Skin of body (tissue), 2 donors: ENCODE data around the gene PRPF18. TPM values are rescaled to one million over a fixed set of nuclear protein-coding genes. Genes with fewer than 3 reads are reported as not detected.
"Not testable (repeated sequence)": the region's sequence is repeated elsewhere in the genome, so short reads cannot be mapped to it uniquely, and the experiment has no call there.

ENCODE experiments used
- DNase-seq: peaks from one replicate; lab custom pipeline; 2025; lab: John Stamatoyannopoulos, UW
- total RNA-seq: library from RNA; depleted of rRNA; stranded (reverse); fragments of >200 nt; gene quantifications from one replicate; pipeline ENCODE4 v1.2.3, GENCODE V29; 2014

The PRPF18 gene, protein sequence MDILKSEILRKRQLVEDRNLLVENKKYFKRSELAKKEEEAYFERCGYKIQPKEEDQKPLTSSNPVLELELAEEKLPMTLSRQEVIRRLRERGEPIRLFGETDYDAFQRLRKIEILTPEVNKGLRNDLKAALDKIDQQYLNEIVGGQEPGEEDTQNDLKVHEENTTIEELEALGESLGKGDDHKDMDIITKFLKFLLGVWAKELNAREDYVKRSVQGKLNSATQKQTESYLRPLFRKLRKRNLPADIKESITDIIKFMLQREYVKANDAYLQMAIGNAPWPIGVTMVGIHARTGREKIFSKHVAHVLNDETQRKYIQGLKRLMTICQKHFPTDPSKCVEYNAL
- total RNA-seq: 30.1 TPM

GRCh38 chr10:13586676-13587355, at the start of gene PRPF18:
Gene PRPF18 (plus strand): TSS chr10:13586965. CDS start chr10:13587087, 122 bp downstream.
- DNase-seq: peak; percentile 90

DNA sequence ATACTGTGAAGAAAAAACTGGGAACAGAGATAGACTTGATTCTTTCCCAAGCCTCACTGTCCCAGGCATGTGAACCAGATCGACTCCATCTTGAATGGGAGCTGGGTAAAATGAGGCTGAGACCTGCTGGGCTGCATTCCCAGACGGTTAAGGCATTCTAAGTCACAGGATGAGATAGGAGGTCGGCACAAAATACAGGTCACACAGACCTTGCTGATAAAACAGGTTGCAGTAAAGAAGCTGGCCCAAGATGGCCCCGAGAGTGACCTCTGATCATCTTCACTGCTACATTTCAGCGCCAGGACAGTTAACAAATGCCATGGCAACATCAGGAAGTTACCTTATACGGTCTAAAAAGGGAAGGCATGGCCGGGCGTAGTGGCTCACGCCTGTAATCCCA, 48.8 kb upstream of the PRPF18 start:
- DNase-seq: not testable (repeated sequence)

- DNase-seq: no peak
Measured at GRCh38 chr10:13542533-13542932, 44.2 kb upstream of the PRPF18 start.

GRCh38 chr10:13550802-13551201, 36.0 kb upstream of the PRPF18 start:
- no peak for DNase-seq

DNA sequence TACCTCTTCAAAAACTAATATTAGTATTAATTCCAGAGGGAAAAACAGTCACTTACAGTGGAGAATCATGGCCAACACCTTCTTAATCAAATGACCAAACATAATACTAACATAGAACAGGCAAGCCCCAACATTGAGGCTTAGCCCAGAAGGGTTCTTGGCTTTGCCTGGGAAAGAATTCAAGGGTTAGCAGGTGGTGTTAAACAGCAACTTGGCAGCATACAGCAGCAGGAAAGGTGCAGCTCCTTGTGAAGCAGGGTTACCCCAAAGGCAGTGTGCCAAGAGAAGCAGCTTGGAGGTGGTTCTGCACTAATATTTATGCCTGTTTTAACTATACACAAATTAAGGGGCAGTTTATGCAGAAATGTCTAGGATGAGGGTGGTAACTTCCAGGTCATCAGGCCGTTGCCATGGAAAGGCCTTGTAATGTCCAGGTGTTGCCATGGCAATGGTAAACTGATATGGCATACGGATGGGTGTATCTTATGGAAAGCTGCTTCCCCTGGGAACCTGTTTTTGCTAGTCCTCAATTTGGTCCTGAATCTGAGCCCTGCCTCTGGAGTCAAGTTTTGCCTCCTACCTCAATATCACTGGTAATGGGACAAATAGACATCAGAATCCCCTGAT, 30.8 kb upstream of the PRPF18 start:
- DNase-seq: no peak

- DNase-seq: no peak
Measured at GRCh38 chr10:13559124-13559700, 27.6 kb upstream of the PRPF18 start.

- DNase-seq: no peak
Measured at GRCh38 chr10:13560597-13560996, 26.2 kb upstream of the PRPF18 start.

DNA sequence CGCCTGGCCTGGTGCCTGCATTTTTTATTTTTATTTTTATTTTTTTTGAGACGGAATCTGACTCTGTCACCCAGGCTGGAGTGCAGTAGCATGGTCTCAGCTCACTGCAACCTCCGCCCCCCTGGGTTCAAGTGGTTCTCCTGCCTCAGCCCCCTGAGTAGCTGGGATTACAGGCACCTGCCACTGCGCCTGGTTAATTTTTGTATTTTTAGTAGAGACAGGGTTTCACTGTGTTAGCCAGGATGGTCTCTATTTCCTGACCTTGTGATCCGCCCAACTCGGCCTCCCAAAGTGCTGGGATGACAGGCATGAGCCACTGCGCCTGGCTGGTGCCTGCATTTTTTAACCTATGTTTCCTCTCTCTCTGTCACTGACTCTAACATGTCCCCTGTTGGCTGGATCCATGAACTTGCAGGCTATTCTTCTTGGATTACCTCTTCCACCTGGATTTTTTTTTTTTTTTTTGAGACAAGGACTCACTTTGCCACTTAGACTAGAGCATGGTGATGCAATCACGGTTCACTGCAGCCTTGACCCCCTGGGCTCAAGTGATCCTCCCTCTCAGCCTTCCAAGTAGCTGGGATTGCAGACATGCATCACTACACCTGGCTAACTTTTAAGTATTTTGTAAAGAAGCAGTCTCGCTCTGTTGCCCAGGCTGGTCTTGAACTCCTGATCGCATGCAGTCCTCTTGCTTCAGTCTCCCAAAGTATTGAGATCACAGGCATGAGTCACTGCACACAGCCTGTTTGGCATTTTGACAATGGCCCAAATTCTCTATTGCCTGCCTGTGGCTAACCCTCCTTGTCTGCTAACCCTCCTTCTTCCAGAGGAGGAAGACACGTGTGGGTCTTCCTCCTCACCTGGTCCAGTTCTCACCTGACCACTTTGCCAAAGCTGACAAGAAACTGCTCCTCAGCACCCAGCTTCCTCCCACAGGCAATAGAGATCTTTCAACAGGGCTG, 23.0 kb upstream of the PRPF18 start:
- DNase-seq: no peak

GRCh38 chr10:13564576-13564975, 22.2 kb upstream of the PRPF18 start:
- DNase-seq: no peak

GRCh38 chr10:13567030-13567429, 19.7 kb upstream of the PRPF18 start:
- no peak for DNase-seq

DNA sequence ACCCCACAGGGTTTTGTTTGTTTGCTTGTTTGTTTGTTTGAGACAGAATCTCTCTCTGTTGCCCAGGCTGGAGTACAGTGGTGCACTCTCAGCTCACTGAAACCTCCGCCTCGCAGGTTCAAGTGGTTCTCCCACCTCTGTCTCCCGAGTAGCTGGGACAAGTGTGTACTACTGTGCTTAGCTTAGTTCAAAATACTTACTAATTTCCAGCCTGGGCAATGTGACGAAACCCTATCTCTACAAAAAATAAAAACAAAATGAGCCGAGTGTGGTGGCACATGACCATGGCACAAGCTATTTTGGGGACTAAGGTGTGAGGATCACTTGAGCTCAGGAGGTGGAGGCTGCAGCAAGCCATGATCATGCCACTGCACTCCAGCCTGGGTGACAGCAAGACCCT, 15.2 kb upstream of the PRPF18 start:
- no peak for DNase-seq

DNA sequence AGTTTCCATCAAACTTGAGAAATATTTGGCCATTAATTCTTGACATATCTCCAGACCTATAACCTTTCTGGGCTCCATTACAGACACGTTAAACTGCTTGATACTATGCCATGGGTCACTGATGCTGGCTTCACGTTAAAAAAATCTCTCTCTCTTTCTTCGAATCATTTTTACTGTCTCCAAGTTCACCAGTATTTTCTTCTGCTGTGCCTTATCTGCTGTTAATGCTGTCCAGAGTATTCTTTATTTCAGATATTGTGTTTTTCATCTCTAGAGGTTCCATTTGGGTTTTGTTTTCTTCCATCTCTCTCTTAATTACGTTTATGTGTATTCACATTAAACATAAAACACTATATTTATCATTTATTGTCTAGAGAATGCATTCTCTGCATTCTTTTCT, 12.8 kb upstream of the PRPF18 start:
- DNase-seq: no peak

GRCh38 chr10:13585195-13585751, 1.5 kb upstream of the PRPF18 start:
- DNase-seq: no peak

DNA sequence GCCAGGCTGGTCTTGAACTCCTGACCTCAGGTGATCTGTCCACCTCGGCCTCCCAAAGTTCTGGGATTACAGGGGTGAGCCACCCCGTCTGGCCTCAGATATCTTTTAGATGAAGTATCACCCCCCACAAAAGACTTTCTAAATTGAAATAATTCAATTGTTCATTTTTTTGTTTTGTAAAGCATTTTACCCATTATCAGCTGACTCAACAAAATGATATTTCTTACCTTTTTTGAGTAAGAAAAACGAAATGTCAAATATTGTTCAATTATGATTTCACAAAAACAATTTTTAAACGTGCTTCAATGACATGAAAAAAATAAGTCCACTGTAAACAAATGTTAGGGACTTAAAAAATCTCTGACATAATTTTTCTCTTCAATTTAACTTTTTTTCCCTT, 822 bp upstream of the PRPF18 start:
- DNase-seq: no peak

- DNase-seq: no peak
Measured at GRCh38 chr10:13587391-13587790, 626 bp downstream of the PRPF18 start.

DNA sequence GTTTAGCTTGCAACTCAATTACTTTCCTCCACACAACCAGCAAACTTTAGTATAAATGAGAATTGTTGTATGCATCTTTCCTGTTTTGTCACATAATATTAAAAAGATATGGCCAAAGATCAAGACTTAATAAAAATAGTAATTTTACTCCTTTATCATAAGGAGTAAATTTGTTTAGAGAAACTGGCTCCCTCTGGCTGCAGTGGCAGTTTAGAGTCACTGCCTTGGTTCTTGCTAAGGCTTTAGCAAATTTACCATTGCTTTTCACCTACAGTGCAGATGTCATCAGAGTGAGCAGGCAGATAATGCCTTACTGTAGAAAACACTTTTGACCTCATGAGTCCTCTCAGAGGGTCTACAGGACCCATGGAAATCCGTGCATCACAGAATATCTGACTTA, 2.6 kb downstream of the PRPF18 start:
- DNase-seq: no peak

GRCh38 chr10:13590886-13591285, 4.1 kb downstream of the PRPF18 start:
- no peak for DNase-seq

DNA sequence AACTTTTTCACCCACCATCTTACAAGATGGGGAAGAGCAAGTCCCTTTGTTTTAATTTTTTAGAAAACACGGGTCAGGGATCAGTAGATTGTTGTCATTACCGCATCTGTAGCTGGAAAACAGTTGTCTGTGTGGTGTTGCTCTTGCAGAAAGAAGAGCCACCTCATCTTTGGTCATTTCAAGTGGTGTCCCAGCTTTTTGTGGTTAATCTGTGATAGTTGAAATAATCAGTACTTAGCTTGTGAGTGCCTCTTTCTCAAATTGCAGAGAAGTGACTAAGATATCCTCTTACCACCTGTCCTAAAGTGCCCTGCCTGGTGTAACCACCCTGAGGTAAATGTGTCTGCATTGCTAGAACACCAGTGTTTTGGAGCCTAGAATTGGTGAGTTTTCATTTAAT, 5.5 kb downstream of the PRPF18 start:
- no peak for DNase-seq

DNA sequence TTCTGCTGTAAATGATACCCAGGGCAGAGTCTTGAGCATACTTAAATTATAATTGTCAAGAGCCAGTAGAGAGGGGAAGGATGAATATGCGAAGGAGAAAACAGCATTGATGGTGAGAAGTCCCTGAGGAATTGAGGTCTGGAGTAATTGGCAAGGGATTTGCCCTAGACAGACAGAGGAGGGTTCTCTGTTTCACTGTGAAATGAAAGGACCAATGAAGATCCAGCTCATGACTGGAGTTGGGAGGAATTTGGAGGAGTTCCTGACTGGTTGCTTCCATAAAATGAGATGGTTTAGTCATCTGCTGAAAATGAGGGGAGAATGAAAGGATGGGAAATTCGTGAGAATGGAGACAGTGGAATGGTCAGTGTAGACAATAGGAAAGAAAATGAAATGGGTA, 6.8 kb downstream of the PRPF18 start:
- DNase-seq: no peak

GRCh38 chr10:13594641-13595040, 7.9 kb downstream of the PRPF18 start:
- DNase-seq: no peak

DNA sequence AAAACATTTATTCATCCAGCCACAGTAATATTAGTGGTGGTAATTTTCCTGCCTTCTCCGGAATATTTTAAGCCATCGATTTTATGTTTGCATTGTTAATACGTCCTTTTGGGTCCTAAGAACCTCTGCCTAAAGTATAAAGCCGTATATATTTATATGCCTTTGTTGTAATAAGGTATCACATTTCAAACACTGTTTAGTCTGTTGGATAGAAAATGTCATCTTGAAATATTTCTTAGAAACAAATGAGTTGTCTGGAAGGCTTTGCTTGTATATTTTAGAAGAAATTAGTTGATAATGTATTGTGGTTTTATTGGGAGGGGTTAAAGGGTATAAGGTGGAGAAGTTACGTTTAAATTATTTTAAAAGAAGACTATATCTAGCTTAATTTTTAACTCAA, 11.1 kb downstream of the PRPF18 start:
- no peak for DNase-seq
